Trophoblast cell (in vitro differentiated cells and primary cell): ENCODE results near the gene OR5J2. TPM values are rescaled to one million over a fixed set of nuclear protein-coding genes. Genes with fewer than 3 reads are reported as not detected.
"Not testable (repeated sequence)": the region's sequence is repeated elsewhere in the genome, so short reads cannot be mapped to it uniquely, and the experiment has no call there.

Experiments used
- DNase-seq, 2 donors: peaks; one replicate each; pipeline ENCODE4 v3.0.0-alpha.2; 2016
- H2AFZ ChIP-seq: 2 replicates; pipeline ENCODE4 v1.6.1; 2013; ENCODE audit warnings: low read length, moderate library complexity, mild to moderate bottlenecking; ENCODE audit not compliant: insufficient read depth, poor library complexity
- H2AK5ac ChIP-seq: 2 replicates; pipeline ENCODE4 v1.6.1; 2013; ENCODE audit warnings: mild to moderate bottlenecking, low read length
- H2BK120ac ChIP-seq: 2 replicates; pipeline ENCODE4 v1.6.1; 2013; ENCODE audit warnings: low read length, mild to moderate bottlenecking, moderate library complexity; ENCODE audit not compliant: insufficient read depth, poor library complexity
- H2BK12ac ChIP-seq: 2 replicates; pipeline ENCODE4 v1.6.1; 2013; ENCODE audit warnings: mild to moderate bottlenecking, low read length, moderate library complexity
- H2BK5ac ChIP-seq: 2 replicates; pipeline ENCODE4 v1.6.1; 2013; ENCODE audit warnings: low read length, low read depth, moderate library complexity, mild to moderate bottlenecking; ENCODE audit not compliant: poor library complexity
- H3K14ac ChIP-seq: 2 replicates; pipeline ENCODE4 v1.6.1; 2013; ENCODE audit warnings: mild to moderate bottlenecking, low read length
- H3K18ac ChIP-seq: 2 replicates; pipeline ENCODE4 v1.6.1; 2013; ENCODE audit warnings: mild to moderate bottlenecking, low read length
- H3K23ac ChIP-seq: 2 replicates; pipeline ENCODE4 v1.6.1; 2013; ENCODE audit warnings: low read length
- H3K27ac ChIP-seq: 2 replicates; pipeline ENCODE4 v1.5.1; 2013; ENCODE audit warnings: low read depth, mild to moderate bottlenecking, inconsistent platforms, low read length, moderate library complexity
- H3K27me3 ChIP-seq: 2 replicates; pipeline ENCODE4 v1.6.1; 2013; ENCODE audit warnings: inconsistent platforms, mild to moderate bottlenecking, low read length, moderate library complexity; ENCODE audit not compliant: insufficient read depth
- H3K36me3 ChIP-seq, 2 experiments: 1 replicate in 1 of 2; 2 replicates in 1 of 2; pipeline ENCODE4 v1.6.1; 2013; ENCODE audit warnings: low read length in 2 of 2, mild to moderate bottlenecking in 2 of 2, moderate library complexity in 1 of 2; ENCODE audit not compliant: insufficient read depth in 2 of 2, control insufficient read depth in 1 of 2
- H3K4ac ChIP-seq: 2 replicates; pipeline ENCODE4 v1.6.1; 2013; ENCODE audit warnings: low read depth, mild to moderate bottlenecking, low read length, moderate library complexity
- H3K4me1 ChIP-seq, 2 experiments: 1 replicate in 1 of 2; 2 replicates in 1 of 2; pipeline ENCODE4 v1.6.1; 2013; ENCODE audit warnings: low read length in 2 of 2, mild to moderate bottlenecking in 2 of 2, moderate library complexity in 1 of 2; ENCODE audit not compliant: insufficient read depth in 2 of 2, control insufficient read depth in 1 of 2
- H3K4me2 ChIP-seq: 2 replicates; pipeline ENCODE4 v1.6.1; 2013; ENCODE audit warnings: inconsistent platforms, mild to moderate bottlenecking, low read length, moderate library complexity
- H3K4me3 ChIP-seq: 2 replicates; pipeline ENCODE4 v1.5.1; 2013; ENCODE audit warnings: mild to moderate bottlenecking, low read depth, low read length, inconsistent platforms
- H3K79me1 ChIP-seq: one replicate; pipeline ENCODE4 v1.6.1; 2013; ENCODE audit warnings: low read length
- H3K79me2 ChIP-seq: 2 replicates; pipeline ENCODE4 v1.6.1; 2013; ENCODE audit warnings: low read length, mild to moderate bottlenecking; ENCODE audit not compliant: control insufficient read depth, insufficient read depth, poor library complexity
- H3K9ac ChIP-seq: 2 replicates; pipeline ENCODE4 v1.6.1; 2013; ENCODE audit warnings: mild to moderate bottlenecking, low read length
- H3K9me3 ChIP-seq: 2 replicates; pipeline ENCODE4 v1.6.1; 2013; ENCODE audit warnings: low read depth, mild to moderate bottlenecking, control low read depth, inconsistent platforms, low read length; ENCODE audit not compliant: insufficient read depth
- H4K12ac ChIP-seq: 2 replicates; pipeline ENCODE4 v1.6.1; 2013; ENCODE audit warnings: low read depth, mild to moderate bottlenecking, low read length, moderate library complexity
- H4K8ac ChIP-seq: 2 replicates; pipeline ENCODE4 v1.6.1; 2013; ENCODE audit warnings: low read depth, mild to moderate bottlenecking, low read length, moderate library complexity
- H4K91ac ChIP-seq: one replicate; pipeline ENCODE4 v1.6.1; 2013; ENCODE audit warnings: low read depth, mild to moderate bottlenecking, low read length, moderate library complexity
- WGBS: extraction: QIAGEN DNeasy Blood & Tissue Kit; methylation state at CpG from one replicate; pipeline ENCODE4 v1.1.7; 2013; ENCODE audit warnings: missing lambda C conversion rate; ENCODE audit not compliant: insufficient read length, insufficient coverage; ENCODE audit errors: extremely low coverage; 5-methylcytosine and 5-hydroxymethylcytosine counted together
- polyA plus RNA-seq: library from polyadenylated mRNA; stranded (reverse); fragments of 200-250 nt; gene quantifications from 2 replicates; pipeline ENCODE4 v1.2.3, GENCODE V29; 2013

OR5J2 gene
- polyA plus RNA-seq: not detected in 2 replicates

- Histone ChIP-seq H3K27ac (no peak within 1 kb of the TSS), H3K23ac (no peak within 1 kb of the TSS), H3K79me2 (no peaks in the 10 kb centered on the region), H3K9ac (no peak within 1 kb of the TSS), H3K27me3 (no peaks in the 10 kb centered on the region), H3K9me3 (no peaks in the 10 kb centered on the region), H2BK12ac (no peak within 1 kb of the TSS), H4K91ac (no peak within 1 kb of the TSS), H3K4ac (no peak within 1 kb of the TSS), H2BK5ac (no peak within 1 kb of the TSS), H4K12ac (no peak within 1 kb of the TSS), H4K8ac (no peak within 1 kb of the TSS), H2BK120ac (no peak within 1 kb of the TSS), H2AK5ac (no peak within 1 kb of the TSS), H2AFZ (no peak within 1 kb of the TSS), H3K4me2 (no peak within 1 kb of the TSS), H3K36me3 (no peaks in the 10 kb centered on the region), H3K4me1 (no peaks in the 10 kb centered on the region), H3K4me3 (no peak within 1 kb of the TSS), H3K79me1 (no peaks in the 10 kb centered on the region), H3K14ac (no peak within 1 kb of the TSS), H3K18ac (no peak within 1 kb of the TSS)
- WGBS: no CpG with 5 or more reads among the region's 1 CpG
- DNase-seq: no peak
Observed at GRCh38 chr11:56176318-56176717, at the start of gene OR5J2. TSS of gene OR5J2 (plus strand) at chr11:56176618. CDS start at chr11:56176618, 0 bp downstream.

DNA sequence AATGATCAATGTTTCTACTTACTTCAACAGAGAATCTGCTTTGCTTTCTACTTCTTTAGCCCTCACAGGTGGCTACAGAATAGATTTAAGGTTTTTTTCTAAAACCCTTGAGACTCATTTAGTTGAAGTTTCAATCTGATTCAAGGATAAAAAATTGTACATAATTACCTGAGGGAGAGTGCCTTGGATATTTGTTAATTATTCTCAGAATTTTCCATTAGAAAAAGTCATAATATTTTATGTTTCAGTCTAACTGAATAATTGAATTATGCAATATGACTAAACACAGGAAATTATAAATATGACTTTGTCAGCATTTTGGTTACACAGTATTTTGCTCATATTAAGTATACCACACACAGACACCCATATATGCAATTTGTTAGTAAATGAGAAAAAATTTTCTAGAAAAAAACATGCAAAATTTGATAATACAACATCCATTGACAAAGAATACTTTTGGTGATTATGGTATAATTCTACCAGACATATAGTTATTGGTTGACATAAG is 36.2 kb upstream of the OR5J2 start, which contains the start of gene OR8J3:
Gene OR8J3, minus strand, starts transcription at position 51 of the 511 bp plus-strand sequence. CDS start 2,483 bp downstream, outside the sequence.
- Histone ChIP-seq H2BK12ac (no peak within 1 kb of the TSS), H3K79me2 (no peaks in the 10 kb centered on the region), H4K12ac (no peak within 1 kb of the TSS), H3K27me3 (no peaks in the 10 kb centered on the region), H3K36me3 (no peaks in the 10 kb centered on the region), H3K18ac (no peak within 1 kb of the TSS), H3K4me1 (no peaks in the 10 kb centered on the region), H3K4me3 (no peak within 1 kb of the TSS), H2AK5ac (no peak within 1 kb of the TSS), H3K27ac (no peak within 1 kb of the TSS), H3K4ac (no peak within 1 kb of the TSS), H3K14ac (no peak within 1 kb of the TSS), H2AFZ (no peak within 1 kb of the TSS), H2BK120ac (no peak within 1 kb of the TSS), H4K91ac (no peak within 1 kb of the TSS), H2BK5ac (no peak within 1 kb of the TSS), H3K4me2 (no peak within 1 kb of the TSS), H3K9ac (no peak within 1 kb of the TSS), H4K8ac (no peak within 1 kb of the TSS), H3K79me1 (no peaks in the 10 kb centered on the region), H3K23ac (no peak within 1 kb of the TSS), H3K9me3 (no peaks in the 10 kb centered on the region)
- DNase-seq: no peak

- H2AK5ac ChIP-seq, H4K12ac ChIP-seq, H3K23ac ChIP-seq, H3K36me3 ChIP-seq, H2BK12ac ChIP-seq, H4K91ac ChIP-seq, H3K4me1 ChIP-seq, H3K79me1 ChIP-seq, H2AFZ ChIP-seq, H3K14ac ChIP-seq, H3K9me3 ChIP-seq, DNase-seq, H3K4ac ChIP-seq, H3K9ac ChIP-seq, H3K18ac ChIP-seq, H3K4me2 ChIP-seq, H3K27ac ChIP-seq, H3K4me3 ChIP-seq, H2BK120ac ChIP-seq, H2BK5ac ChIP-seq, H4K8ac ChIP-seq, H3K27me3 ChIP-seq, H3K79me2 ChIP-seq: not testable (repeated sequence)
- WGBS: no CpG with 5 or more reads among the region's 30 CpGs
Observed at GRCh38 chr11:56143681-56144080, 32.7 kb upstream of the OR5J2 start.

GRCh38 chr11:56151376-56151775 is 25.0 kb upstream of the OR5J2 start:
- DNase-seq: peak; percentile 0 to 2
- no peaks in the 10 kb centered on the region for H3K79me2 ChIP-seq
- H3K18ac ChIP-seq: no peak overlapping the region
- no peak overlapping the region for H3K27ac ChIP-seq
- no peak overlapping the region for H2BK120ac ChIP-seq
- no peak overlapping the region for H3K4me2 ChIP-seq
- no peak overlapping the region for H2BK5ac ChIP-seq
- no CpG with 5 or more reads among the region's 1 CpG for WGBS
- H3K4ac ChIP-seq: no peak overlapping the region
- H4K91ac ChIP-seq: no peak overlapping the region
- no peaks in the 10 kb centered on the region for H3K79me1 ChIP-seq
- no peak overlapping the region for H3K9ac ChIP-seq
- H3K36me3 ChIP-seq: no peaks in the 10 kb centered on the region
- H2BK12ac ChIP-seq: no peak overlapping the region
- no peak overlapping the region for H2AFZ ChIP-seq
- H3K27me3 ChIP-seq: peaks cover 2% of the 10 kb centered on the region
- peaks cover 9% of the 10 kb centered on the region for H3K9me3 ChIP-seq
- H2AK5ac ChIP-seq: no peak overlapping the region
- H3K4me1 ChIP-seq: no peaks in the 10 kb centered on the region
- no peak overlapping the region for H3K14ac ChIP-seq
- no peak overlapping the region for H3K4me3 ChIP-seq
- H4K12ac ChIP-seq: no peak overlapping the region
- no peak overlapping the region for H4K8ac ChIP-seq
- no peak overlapping the region for H3K23ac ChIP-seq
